Activated CD4-positive, alpha-beta T cell treated with anti-CD3 and anti-CD28 coated beads, Interleukin-2, amount 50 U/mL, for 1 hour (primary cell): ENCODE data around the gene CHGA.
A peak's percentile ranks its signal among the peaks of the same experiment; 100 is the strongest.

Source experiments
- DNase-seq: peaks from one replicate; pipeline ENCODE4 v3.0.0-alpha.2; 2020

CHGA gene, protein sequence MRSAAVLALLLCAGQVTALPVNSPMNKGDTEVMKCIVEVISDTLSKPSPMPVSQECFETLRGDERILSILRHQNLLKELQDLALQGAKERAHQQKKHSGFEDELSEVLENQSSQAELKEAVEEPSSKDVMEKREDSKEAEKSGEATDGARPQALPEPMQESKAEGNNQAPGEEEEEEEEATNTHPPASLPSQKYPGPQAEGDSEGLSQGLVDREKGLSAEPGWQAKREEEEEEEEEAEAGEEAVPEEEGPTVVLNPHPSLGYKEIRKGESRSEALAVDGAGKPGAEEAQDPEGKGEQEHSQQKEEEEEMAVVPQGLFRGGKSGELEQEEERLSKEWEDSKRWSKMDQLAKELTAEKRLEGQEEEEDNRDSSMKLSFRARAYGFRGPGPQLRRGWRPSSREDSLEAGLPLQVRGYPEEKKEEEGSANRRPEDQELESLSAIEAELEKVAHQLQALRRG

DNA sequence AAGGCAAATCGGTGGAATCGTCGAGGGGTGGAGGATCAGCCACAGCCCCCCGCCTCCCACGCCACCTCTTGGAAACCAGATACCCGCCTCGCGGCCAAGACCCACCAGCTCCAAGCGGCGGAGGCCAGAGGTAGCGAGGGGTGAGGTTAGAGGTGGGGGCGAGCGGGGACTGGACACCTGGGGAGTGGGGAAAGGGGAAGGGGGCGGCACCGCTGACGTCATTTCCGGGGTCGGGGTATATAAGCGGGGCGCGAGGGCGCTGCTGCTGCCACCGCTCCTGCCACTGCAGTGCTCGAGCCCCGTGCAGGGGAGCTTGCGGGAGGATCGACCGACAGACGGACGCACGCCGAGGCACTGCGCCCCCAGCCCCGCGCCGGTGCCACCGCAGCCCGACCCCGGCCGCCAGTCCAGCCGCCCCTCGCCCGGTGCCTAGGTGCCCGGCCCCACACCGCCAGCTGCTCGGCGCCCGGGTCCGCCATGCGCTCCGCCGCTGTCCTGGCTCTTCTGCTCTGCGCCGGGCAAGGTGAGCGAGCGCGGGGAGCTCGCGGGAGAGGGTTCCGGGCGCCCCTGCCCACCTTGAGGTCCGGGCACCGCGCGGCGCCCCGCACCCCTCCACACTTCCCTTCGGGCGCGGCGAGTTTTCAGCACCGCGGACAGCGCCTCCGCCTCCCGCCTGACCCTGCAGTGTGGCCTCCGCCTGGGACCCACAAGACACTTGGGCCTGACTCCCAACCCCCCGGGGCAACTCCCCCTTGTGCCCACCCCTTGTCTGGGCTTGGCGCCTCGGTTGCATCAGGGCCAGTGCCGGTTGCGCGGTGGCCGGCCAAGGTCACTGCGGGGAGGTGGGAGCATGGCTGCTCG, at the start of gene CHGA:
TSS of gene CHGA (plus strand) at position 268 of the 861 bp plus-strand sequence. CDS start at position 478, 210 bp downstream.
- peak; percentile 42 for DNase-seq

DNA sequence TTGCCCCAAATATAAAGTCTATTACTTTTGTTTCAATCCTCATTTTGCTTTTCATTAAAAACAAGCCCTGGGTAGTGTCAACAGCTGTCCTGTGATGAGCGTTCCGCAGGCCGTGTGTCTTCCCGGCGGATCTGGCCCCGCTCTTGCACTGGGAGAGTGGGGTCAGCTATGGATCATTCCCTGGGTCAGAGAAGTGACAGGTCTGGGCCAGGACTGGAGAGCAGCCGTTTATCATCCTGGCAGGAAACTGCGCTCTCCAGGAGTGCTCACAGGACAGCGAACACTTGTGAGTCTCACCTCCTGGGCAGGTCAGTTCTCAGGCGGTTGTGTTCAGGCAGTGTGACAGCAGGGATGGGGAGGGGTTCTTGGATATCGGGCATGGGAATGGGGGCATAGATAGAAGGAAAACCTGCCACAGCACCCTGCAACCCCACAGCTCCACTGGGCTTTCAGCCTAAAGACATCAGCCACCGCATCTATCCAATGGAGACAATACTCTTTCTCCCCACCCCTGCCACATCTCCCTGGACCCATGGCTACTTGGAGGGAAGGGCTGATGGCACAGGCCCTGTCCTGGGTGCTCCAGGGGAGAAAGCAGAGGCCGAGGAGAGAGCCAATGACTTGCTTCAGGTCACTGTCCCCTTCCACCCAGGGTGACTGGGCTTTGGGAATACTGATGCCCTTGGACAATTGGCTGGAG, 47.8 kb upstream of the CHGA start:
- DNase-seq = no peak

DNA sequence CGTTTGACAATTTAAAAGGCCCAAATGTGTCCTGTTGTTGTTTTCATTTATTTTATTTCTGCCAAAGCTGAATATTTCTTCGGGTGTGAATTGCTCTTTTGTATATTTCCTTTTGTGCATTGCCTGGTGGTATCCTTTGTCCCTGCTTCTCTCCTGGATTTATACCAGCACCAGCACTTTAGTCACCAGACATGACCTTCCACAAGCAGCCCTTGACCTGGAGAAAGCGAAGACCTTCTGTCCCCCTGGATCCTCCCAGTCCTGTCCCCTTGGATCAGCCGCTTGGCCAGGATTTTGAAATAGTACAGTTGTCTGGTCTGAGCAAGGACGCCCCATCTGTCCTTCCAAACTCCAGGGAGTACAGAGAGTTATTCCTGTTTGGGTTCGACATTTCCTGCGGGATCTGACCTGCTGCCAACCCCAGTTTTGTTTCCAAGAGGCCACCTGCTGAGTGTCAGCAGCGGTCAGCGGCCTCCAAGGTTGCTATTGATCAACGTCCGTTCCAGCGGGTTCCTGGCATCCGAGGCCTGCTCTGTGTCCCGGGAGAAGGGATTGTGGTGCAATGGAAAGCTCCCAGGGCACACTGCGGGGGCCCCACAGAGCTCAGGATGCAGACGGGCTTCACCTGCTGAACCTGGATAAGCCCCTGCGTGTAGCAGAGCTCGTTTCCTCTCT, 45.1 kb upstream of the CHGA start:
- no peak for DNase-seq

DNA sequence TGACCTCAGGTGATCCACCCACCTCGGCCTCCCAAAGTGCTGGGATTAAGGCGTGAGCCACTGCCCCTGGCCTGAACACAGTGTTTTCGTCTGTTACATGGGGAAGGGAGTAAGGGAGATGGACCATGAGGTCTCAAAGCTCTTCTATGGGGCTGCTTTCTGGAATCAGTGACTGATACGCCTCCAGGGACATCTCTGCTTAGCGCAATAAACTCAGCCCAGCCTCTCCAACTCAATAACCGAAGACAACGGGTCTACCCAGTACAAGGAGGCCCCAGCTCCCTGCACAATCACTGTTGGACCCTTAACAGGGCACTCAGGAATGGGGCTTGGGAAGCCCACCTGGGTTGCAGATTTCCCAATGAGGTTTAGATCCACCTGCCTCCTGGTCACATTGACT, 42.6 kb upstream of the CHGA start:
- no peak for DNase-seq

DNA sequence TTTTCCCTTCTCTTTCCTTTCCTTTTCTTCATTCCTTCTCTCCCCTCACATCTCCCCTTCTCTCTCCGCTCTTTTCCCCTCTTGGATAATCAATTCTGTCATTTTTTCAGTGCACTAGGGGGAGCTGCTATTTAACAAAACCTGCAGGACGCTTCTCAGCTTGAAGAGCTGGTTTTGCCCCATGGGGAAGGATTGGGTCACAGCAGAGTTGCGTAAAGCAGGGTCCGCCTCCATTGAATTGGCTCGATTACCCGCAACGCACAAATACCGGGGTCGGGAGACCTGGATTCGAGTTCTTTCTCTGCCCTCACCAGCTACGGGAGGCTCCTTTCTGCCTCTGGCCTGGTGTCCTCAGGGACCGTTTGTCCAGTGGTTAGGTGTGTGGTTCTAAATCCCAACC, 42.1 kb upstream of the CHGA start:
- no peak for DNase-seq

DNA sequence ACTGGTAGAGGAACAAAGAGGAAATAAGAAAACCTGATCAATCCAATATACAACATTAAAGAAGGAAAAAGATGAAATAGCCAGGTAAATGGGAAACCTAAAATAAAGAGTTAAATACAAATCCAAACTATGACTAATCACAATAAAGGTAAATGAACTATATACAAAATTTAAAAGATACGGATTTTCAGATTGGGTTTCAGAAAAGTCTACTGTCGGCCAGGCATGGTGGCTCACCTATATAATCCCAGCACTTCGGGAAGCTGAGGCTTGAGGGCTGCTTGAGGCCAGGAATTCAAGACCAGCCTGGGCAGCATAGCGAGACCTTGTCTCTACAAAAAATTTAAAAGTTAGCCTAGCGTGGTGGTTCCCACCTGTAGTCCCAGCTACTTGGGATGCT, 39.9 kb upstream of the CHGA start:
- no peak for DNase-seq

DNA sequence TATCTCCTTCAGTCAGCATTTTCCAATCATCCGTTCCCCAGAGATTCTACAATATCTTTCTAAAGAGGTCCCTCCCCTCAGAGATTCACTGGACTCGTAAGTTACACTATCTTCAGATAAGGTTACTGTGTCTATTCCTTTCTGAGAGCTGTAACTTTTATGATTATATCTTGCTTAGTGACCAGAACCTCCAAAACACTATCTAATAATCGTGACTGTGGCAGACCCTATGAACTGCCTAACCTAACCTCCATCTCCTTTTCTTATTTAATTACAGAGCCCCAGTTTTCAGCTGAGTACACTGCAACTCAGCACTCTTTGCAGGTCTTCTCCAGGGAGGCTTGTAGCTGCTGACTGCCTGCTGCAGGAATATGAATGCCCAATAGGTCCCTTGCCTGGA, 38.5 kb upstream of the CHGA start:
- DNase-seq = no peak

DNA sequence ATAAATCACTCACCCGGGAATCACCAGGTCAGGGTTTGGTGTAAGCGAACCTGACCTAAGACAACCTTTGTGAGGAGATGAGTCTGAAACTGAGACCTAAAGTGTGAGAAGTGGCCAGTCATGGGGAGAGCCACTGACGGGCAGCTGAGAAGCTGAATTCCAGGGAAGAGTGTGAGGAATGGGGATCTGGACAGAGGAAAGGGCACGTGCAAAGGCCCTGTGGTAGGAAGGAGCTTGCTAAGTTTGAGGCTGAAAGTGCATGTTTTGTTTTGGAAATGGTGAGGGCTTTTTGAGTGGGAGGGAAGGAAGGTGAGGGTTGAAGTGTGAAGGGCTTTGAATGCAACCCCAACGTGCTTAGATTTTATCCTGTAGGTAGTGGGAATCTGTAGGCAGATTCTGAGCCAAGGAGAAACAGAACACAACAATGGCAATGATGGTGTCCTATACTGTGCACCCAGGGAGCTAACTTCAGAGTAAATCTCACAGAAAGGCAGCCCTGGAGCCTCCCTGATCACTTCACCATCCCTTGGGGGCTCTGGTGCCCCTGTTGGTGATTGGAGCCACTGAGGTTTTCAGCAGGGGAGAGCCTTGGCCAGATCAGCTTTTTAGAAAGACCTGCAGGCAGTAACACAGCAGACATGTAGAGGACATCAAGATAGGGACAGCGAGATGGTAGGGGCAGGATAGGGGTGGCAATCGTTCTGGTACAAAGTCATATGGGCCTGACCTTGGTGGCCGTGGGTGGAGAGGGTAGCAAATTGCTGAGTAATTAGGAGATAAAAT, 37.5 kb upstream of the CHGA start:
- no peak for DNase-seq

DNA sequence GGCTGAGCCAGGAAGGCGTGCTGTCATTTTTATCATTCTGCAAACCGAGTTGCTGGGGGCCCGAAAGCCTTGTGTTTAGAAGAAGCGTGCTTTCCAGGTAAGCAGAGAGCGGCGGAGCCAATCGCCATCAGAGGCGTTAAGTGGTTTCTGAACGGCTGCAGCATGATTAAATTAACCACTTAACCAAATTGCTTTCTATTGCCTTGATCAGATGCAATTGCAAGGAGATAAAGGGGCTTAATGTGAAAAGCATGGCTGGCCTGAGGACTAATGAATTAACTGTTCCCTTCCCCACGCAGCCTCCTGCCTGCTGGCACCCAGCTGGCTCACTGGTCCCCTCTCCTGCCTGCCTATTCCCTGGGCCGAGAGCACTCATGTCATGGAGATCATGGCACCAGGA, 36.6 kb upstream of the CHGA start:
- DNase-seq = no peak

DNA sequence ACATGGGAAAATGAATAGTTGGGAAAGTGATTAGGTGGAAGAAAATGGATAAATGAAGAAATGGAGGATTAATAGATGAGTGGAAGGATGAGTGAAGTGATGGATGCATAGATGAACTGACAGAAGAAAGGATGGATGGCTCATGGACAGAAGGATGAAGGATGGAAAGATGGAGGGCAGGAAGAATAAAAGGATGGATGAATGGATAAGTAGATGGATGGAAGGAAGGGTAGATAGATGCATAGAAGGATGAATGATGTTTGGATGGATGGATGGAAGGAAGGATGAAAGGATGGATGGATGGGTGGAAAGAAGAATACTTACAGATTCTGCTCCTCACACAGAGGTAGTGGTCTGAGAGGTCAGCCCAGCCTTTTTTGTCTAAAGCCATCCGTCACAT, 35.8 kb upstream of the CHGA start:
- DNase-seq = no peak

DNA sequence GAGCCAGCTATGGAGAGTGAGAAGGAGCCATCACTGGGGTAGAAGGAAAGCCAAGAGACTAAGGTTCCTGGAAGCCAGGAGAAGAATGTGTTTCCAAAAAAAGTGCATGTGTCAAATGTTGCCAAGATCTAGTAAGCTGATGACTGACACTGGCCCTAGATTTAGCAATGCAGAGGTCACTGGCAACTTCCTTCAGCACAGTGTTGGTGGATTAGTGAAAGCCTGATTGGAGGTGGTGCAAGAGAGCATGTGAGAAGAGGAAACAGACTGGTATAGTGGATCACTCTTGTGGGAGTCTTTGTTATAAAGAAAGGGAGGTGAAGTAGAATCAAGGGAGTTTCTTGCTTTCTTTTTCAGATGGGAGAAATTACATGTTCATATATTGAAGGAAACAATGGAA, 34.1 kb upstream of the CHGA start:
- no peak for DNase-seq

DNA sequence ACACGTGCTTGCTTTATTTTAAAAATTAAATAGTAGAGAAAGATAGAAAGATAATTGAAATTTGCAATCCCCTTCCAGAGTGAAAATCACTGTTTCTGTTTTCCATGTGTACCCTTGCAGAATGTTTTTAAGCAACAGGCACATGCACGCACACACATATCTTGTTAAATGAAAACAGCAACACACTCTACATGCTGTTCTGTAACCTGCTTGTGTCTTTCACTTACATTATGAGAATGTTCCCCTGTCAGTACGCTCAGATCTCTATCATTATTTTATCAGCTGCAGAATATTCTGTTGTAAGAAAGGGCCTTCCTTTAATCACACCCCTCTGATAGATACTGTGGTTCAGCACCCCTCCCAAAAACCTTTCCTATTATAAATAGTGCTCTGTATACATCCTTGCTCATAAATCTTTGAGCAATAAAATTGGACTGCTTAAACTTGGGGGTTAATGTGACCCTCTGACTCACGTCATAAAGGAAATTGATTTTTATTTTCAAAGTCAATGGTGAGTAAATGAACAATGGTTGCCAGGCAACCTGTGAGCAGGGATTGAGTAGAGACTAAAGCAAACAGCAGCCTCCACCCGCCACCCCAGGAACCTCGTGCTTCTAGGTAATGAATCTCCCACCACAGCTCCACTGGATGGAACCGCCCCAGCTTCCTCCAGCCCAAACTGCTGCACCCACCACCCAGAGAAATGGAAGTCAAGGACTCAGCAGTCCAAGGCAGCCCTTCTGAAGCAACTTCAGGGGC, 31.9 kb upstream of the CHGA start:
- peak; percentile 4 for DNase-seq

DNA sequence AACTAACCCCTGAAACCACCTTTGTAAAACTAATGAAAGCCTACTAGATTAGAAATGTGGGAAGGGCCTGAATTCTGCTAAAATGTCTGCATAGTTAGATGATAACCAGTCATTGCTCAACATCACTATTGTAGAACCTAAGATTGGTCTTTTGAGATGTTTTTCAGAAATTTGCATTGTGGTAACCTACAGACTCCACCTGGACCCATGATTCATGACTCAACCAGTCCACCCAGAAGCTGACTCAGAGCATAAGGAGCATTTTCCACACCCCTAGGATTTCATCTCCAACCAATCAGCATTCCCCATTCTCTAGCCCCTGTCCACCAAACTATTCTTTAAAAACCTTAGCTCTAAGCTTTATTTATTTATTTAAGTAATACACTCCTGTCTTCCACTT, 30.4 kb upstream of the CHGA start:
- no peak for DNase-seq

DNA sequence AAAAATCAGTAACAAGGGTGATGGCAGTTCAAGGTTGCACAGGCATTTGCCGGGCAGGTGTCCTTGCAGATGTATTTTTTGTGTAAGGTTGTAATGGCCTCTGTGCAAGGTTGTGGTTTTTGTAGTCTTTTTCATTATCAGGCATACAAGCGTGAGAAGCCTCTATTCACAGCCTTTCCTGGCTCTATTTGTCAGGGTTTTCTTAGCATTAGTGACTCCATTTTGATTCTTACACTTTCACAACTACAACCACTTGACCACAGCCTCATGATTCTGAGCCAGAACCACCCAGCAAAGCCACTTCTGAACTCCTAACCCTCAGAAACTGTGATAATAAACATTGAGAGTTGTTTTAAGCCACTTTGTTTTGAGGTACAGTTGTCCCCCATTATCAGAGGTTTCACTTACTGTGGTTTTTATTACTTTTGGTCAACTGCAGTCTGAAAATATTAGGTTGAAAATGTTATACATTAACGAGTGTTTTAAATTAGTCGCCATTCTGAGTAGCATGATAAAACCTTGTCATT, 27.5 kb upstream of the CHGA start:
- DNase-seq = no peak

DNA sequence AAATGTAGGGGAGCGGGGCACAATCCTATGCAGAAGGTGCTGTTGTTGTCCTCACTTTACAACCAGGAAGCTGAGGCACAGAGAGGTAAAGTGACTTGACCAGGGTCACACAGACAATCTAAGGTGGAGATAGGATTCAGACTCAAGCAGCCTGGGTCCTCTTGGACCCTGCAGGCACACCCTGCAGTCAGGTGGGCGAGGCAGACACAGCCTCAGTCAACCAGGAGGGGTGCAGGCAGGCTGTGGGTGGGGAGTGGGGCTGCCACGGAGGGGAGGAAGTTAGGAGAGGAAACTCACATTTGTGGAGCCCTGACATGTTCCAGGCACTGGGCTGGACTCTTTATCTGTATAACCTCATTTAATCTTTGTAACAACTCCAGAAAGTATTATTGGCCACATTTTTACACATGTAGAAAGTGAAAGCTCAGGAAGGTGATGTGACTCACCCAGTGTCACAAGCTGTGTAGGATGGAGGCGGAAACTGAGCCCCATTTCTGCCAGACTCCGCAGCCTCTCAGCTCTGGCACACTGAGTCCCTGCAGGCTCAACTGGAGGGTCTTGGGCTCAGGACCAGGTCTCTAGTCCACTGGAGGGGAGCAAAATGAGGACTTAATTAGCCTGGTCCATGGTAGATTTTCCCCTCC, 24.9 kb upstream of the CHGA start:
- no peak for DNase-seq

DNA sequence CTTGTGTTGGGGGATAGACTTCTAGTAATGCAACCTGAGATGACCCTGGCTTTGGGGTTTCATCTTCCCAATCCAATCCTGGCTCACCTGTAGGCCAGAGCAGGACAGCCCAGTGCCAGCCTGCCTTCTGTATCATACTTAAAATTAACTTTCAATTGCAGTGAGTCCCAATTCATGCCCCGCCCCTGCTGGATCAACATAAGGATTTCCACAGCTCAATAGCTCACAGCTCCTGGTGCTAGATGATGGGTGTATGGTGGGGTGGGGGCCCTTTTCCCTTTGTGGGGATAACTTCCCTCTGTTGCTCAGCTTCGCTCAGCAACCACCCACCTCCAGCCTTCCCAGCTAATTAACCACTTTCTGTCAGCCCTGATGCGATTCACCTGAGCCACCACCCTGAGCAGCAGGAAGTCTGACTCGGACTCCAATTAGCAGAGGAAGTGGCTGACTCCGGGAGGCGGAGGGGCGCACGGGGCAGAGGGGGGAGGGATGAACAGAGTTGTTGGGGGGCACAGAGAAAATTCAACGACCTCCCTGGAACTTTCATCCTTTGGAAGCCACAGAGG, 24.3 kb upstream of the CHGA start:
- no peak for DNase-seq

DNA sequence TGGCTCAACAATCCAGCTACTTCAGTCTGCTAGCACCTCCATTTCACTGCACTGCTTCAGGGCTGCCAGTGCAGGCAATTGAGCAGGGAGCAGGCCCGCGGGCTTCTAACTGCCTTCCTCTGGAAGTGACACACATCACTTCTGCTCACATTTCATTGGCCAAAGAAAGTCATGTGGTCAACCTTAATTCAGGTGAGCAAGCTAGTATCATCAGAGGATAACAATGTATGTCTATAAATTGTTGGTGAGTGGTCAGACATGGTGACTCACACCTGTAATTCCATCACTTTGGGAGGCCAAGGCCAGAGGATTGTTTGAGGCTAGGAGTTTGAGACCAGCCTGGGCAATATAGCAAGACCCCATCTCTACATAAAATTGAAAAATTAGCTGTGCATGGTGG, 22.3 kb upstream of the CHGA start:
- no peak for DNase-seq

DNA sequence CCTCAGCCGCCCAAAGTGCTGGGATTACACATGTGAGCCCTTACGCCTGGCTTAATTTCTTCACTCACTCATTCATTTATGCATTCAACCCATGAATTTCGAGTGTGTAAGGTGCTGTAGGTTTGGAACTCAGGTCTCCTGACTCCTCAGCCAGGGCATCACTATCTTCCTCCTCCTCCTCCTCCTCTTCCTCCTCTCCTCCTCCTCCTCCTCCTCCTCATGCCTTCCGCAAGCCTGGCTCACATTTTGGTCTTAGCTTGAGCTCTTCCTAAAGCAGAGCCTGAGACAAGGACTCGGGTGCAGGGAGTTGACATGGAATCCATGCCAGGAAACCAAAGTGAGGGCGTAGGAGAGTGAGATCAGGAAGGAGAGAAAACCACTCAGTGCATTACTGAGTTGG, 20.8 kb upstream of the CHGA start:
- no peak for DNase-seq

DNA sequence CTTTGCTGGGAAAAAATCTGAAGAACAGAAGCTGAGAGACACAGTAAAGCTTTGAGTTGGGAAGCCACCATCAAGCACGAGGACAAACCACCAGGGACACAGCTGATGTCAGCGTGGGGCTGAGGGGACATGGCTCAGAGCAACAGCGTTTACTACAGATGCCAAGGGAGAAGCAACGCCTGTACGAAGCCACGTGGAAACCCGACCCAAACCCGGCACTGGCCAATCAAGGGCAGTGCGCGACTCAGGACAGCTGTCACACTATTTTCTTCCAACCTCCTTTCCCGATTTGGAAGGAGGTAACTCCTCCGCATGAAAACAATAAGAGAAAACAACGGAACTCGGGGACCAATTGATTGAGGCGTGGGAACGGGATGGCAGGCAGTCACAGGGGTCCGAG, 20.2 kb upstream of the CHGA start:
- DNase-seq = no peak

DNA sequence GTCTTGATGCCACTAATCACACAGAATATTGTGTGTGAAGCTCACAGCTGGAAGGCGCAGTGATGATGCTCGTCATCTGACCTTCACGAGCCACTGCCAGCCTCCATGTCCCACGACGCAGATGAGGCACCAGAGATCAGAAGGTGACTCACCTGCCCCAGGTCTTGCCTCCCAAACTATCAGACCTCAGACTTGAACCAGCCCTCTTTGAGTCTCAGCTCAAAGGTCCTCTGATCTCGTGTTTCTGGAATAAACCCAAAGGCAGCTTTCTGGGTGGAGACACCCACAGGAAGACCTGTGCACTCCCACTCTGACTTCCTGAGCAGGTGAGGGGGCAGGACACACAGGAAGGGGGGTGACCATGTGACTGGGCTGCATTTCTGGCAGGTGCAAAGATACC, 19.6 kb upstream of the CHGA start:
- no peak for DNase-seq
